ENCODE data around the gene CNTNAP2.

DNA sequence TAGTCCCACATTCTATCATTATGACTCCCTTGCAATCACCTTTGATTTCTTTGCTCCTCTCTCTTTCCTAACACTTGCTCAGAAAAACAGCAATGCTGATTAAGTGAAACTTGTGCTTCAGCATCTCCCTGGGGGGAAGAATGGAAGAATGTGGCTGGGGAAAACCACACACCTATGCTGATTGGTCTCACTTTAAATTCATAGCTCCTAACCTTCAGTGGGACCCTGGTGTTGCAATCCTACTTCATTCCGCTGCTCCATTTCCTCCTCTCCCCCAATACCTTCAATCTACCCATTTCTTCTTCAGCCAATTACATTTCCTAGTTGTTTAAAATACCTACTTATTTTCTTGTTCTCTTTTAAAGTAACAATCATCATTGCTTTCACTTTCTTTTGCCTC is 1307.3 kb downstream of the CNTNAP2 start:
- TF ChIP-seq, protein P1, sequence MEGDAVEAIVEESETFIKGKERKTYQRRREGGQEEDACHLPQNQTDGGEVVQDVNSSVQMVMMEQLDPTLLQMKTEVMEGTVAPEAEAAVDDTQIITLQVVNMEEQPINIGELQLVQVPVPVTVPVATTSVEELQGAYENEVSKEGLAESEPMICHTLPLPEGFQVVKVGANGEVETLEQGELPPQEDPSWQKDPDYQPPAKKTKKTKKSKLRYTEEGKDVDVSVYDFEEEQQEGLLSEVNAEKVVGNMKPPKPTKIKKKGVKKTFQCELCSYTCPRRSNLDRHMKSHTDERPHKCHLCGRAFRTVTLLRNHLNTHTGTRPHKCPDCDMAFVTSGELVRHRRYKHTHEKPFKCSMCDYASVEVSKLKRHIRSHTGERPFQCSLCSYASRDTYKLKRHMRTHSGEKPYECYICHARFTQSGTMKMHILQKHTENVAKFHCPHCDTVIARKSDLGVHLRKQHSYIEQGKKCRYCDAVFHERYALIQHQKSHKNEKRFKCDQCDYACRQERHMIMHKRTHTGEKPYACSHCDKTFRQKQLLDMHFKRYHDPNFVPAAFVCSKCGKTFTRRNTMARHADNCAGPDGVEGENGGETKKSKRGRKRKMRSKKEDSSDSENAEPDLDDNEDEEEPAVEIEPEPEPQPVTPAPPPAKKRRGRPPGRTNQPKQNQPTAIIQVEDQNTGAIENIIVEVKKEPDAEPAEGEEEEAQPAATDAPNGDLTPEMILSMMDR (IDR thresholded peaks at IDR 0.05; ENCODE audit: insufficient read depth, low read length, poor library complexity, severe bottlenecking), result no peak
- no peak for TF ChIP-seq EZH2phosphoT487 (conservative IDR thresholded peaks at IDR 0.05; ENCODE audit: low read length)
